CD14-positive monocyte (primary cell): ENCODE results near the gene TNNT2. TPM values are rescaled to one million over a fixed set of nuclear protein-coding genes. Genes with fewer than 3 reads are reported as not detected.

Experiments used
- DNase-seq, 3 donors: peaks; one replicate each; pipeline ENCODE4 v3.0.0-alpha.2; 2011 to 2022
- H2AFZ ChIP-seq: 2 replicates; pipeline ENCODE4 v1.6.0; 2012; ENCODE audit warnings: mild to moderate bottlenecking, low read depth, low read length, inconsistent platforms; ENCODE audit not compliant: insufficient read depth, poor library complexity, severe bottlenecking
- H3K27ac ChIP-seq, 2 donors: 1 replicate in 1 of 2; 2 replicates in 1 of 2; pipeline ENCODE4 v1.5.1; 2012 to 2013; ENCODE audit warnings: low read length in 2 of 2, control low read depth in 1 of 2, inconsistent platforms in 1 of 2, low read depth in 1 of 2, mild to moderate bottlenecking in 1 of 2
- H3K27me3 ChIP-seq, 2 donors: one replicate each; pipeline versions ENCODE4 v1.6.0 to v1.6.1; 2011 to 2013; ENCODE audit warnings: low read length in 2 of 2; ENCODE audit not compliant: control insufficient read depth in 2 of 2, insufficient read depth in 2 of 2
- H3K36me3 ChIP-seq, 2 donors: replicated peaks in 1 of 2; 1 replicate in 1 of 2; 2 replicates in 1 of 2; pipeline versions ENCODE4 v1.5.1 to v1.6.1; 2012 to 2013; ENCODE audit warnings: low read length in 2 of 2, control low read depth in 1 of 2, inconsistent platforms in 1 of 2, mild to moderate bottlenecking in 1 of 2; ENCODE audit not compliant: insufficient read depth in 2 of 2, control insufficient read depth in 1 of 2
- H3K4me1 ChIP-seq, 2 donors: 1 replicate in 1 of 2; 2 replicates in 1 of 2; pipeline versions ENCODE4 v1.5.1 to v1.6.1; 2012 to 2013; ENCODE audit warnings: low read length in 2 of 2, control low read depth in 1 of 2, inconsistent platforms in 1 of 2, mild to moderate bottlenecking in 1 of 2, moderate library complexity in 1 of 2; ENCODE audit not compliant: insufficient read depth in 2 of 2, control insufficient read depth in 1 of 2
- H3K4me2 ChIP-seq: replicated peaks from 2 replicates; pipeline ENCODE3; 2012; ENCODE audit warnings: low read length, moderate library complexity, mild to moderate bottlenecking; ENCODE audit not compliant: poor library complexity, severe bottlenecking; ENCODE audit errors: extremely low read depth
- H3K4me3 ChIP-seq, 3 experiments: fragments of 200-600 bp in 1 of 3; sonication (generic) in 1 of 3; replicated peaks in 1 of 3; 1 replicate in 2 of 3; 2 replicates in 1 of 3; pipeline ENCODE4 v1.5.1; 2011 to 2013; ENCODE audit warnings: low read length in 3 of 3, mild to moderate bottlenecking in 3 of 3, control low read depth in 2 of 3, low read depth in 2 of 3, inconsistent platforms in 1 of 3, moderate library complexity in 1 of 3
- H3K79me2 ChIP-seq: 2 replicates; pipeline ENCODE4 v1.6.0; 2012; ENCODE audit warnings: mild to moderate bottlenecking, control low read depth, inconsistent platforms, low read length, moderate library complexity; ENCODE audit not compliant: insufficient read depth
- H3K9ac ChIP-seq: 2 replicates; pipeline ENCODE4 v1.6.0; 2017; ENCODE audit warnings: low read length, mild to moderate bottlenecking; ENCODE audit not compliant: insufficient read depth, poor library complexity, severe bottlenecking
- H3K9me3 ChIP-seq, 2 donors: replicated peaks in 1 of 2; 1 replicate in 1 of 2; 2 replicates in 1 of 2; pipeline versions ENCODE4 v1.5.1 to v1.6.1; 2012 to 2013; ENCODE audit warnings: low read length in 2 of 2, control low read depth in 1 of 2; ENCODE audit not compliant: control insufficient read depth in 1 of 2, insufficient read depth in 1 of 2
- H4K20me1 ChIP-seq: 2 replicates; pipeline ENCODE4 v1.6.0; 2012; ENCODE audit warnings: mild to moderate bottlenecking, low read length, control low read depth, moderate library complexity; ENCODE audit not compliant: insufficient read depth
- H3K27ac Mint-ChIP-seq, 7 donors: one replicate each; pipeline ENCODE4 v1.8.0; 2020; ENCODE audit warnings: mild to moderate bottlenecking in 7 of 7, mixed read lengths in 7 of 7, moderate library complexity in 6 of 7, inconsistent platforms in 2 of 7
- H3K27me3 Mint-ChIP-seq, 3 donors: one replicate each; pipeline ENCODE4 v1.8.0; 2021 to 2022; ENCODE audit warnings: low read depth in 3 of 3, mild to moderate bottlenecking in 3 of 3, mixed read lengths in 3 of 3, moderate library complexity in 3 of 3, inconsistent platforms in 1 of 3
- H3K36me3 Mint-ChIP-seq, 2 donors: one replicate each; pipeline ENCODE4 v1.8.0; 2020; ENCODE audit warnings: mixed read lengths in 2 of 2, inconsistent platforms in 1 of 2, mild to moderate bottlenecking in 1 of 2
- H3K4me1 Mint-ChIP-seq: one replicate; pipeline ENCODE4 v1.8.0; 2020; ENCODE audit warnings: mild to moderate bottlenecking, mixed read lengths
- H3K4me3 Mint-ChIP-seq, 2 donors: one replicate each; pipeline ENCODE4 v1.8.0; 2020; ENCODE audit warnings: mild to moderate bottlenecking in 2 of 2, mixed read lengths in 2 of 2, moderate library complexity in 1 of 2
- H3K9me3 Mint-ChIP-seq, 7 donors: one replicate each; pipeline ENCODE4 v1.8.0; 2020 to 2022; ENCODE audit warnings: mixed read lengths in 7 of 7, mild to moderate bottlenecking in 6 of 7, moderate library complexity in 6 of 7, inconsistent platforms in 2 of 7
- CTCF ChIP-seq: fragments of 200-600 bp; IDR thresholded peaks from one replicate; pipeline ENCODE4 v1.8.0; 2022; ENCODE audit warnings: antibody characterized with exemption, mild to moderate bottlenecking
- WGBS: methylation state at CpG from one replicate; pipeline ENCODE4 v1.1.5; 2013; ENCODE audit warnings: missing lambda C conversion rate; ENCODE audit not compliant: insufficient coverage; 5-methylcytosine and 5-hydroxymethylcytosine counted together
- intact Hi-C, 2 donors: fragments of 100-400 bp; cut with micrococcal nuclease; formaldehyde crosslinking; loops; one replicate each; pipeline versions ENCODE4 v1.15.0 to v1.15.1; 2023
- polyA plus RNA-seq, 3 donors: library from polyadenylated mRNA; depleted of rRNA in 1 of 3; unstranded in 2 of 3; stranded (reverse) in 1 of 3; fragments of 300-500 nt in 2 of 3; fragments of >200 nt in 1 of 3; fragmentation: Illumina TruSeq in 2 of 3; gene quantifications; 1 replicate in 2 of 3; 2 replicates in 1 of 3; pipeline ENCODE4 v1.2.3, GENCODE V29; 2012 to 2021

TNNT2 gene
- polyA plus RNA-seq, 3 donors, result not detected

DNA sequence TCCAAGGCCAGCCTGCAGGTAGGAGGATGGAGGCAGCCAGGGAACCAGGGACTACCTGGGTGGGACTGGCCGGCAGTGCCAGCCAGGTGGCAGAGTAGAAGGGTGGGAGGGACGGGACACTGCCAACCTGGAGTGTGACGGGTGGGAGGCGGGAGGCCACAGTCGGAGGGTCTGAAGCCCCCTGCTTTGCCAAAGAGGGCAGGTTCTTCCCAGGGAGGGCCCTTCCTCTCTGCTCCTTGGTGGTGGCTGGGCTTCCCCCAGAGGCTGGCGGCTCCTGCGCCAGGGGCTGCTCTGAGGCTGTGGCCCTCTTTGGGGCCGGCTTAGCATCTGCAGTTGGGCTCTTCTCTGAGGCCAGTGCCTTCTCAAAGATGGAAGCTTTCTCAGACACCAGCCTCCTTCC is 8.7 kb upstream of the TNNT2 start:
- TF ChIP-seq CTCF, result no peak
- Histone ChIP-seq H4K20me1 (no peaks in the 10 kb centered on the region), H3K9me3 (no peaks in the 10 kb centered on the region), H3K9ac (no peak overlapping the region), H3K79me2 (no peaks in the 10 kb centered on the region), H2AFZ (no peak overlapping the region), H3K4me1 (no peaks in the 10 kb centered on the region), H3K36me3 (no peaks in the 10 kb centered on the region), H3K27ac (no peak overlapping the region), H3K4me3 (no peak overlapping the region), H3K27me3 (no peaks in the 10 kb centered on the region), H3K4me2 (no peak overlapping the region)
- no peaks in the 10 kb centered on the region for H3K36me3 Mint-ChIP-seq
- no peak overlapping the region for H3K27ac Mint-ChIP-seq
- no peak overlapping the region for H3K4me3 Mint-ChIP-seq
- H3K4me1 Mint-ChIP-seq, result no peaks in the 10 kb centered on the region
- WGBS, result 90% methylated on average over 7 of the region's 8 CpGs
- no peak for DNase-seq
- no peaks in the 10 kb centered on the region for H3K9me3 Mint-ChIP-seq
- intact Hi-C loops, result no loop called here
- peaks cover 5 to 9% (median 5%) of the 10 kb centered on the region in 3 donors for H3K27me3 Mint-ChIP-seq

- intact Hi-C loops, result no loop called here
- Mint-ChIP-seq H3K27me3 (peaks cover 5 to 11% (median 5%) of the 10 kb centered on the region in 3 donors), H3K4me3 (no peak overlapping the region), H3K9me3 (no peaks in the 10 kb centered on the region), H3K36me3 (no peaks in the 10 kb centered on the region), H3K4me1 (no peaks in the 10 kb centered on the region), H3K27ac (no peak overlapping the region)
- no peak overlapping the region for H3K4me3 ChIP-seq
- H4K20me1 ChIP-seq, result no peaks in the 10 kb centered on the region
- H3K9me3 ChIP-seq, result no peaks in the 10 kb centered on the region
- no peak overlapping the region for H3K4me2 ChIP-seq
- no peak overlapping the region for H3K27ac ChIP-seq
- H3K4me1 ChIP-seq, result no peaks in the 10 kb centered on the region
- H3K27me3 ChIP-seq, result no peaks in the 10 kb centered on the region
- H2AFZ ChIP-seq, result no peak overlapping the region
- H3K36me3 ChIP-seq, result no peaks in the 10 kb centered on the region
- H3K9ac ChIP-seq, result no peak overlapping the region
- WGBS, result 67% methylated on average over 4 of the region's 8 CpGs
- no peaks in the 10 kb centered on the region for H3K79me2 ChIP-seq
- peak; percentile 80 for TF ChIP-seq CTCF
- DNase-seq, result peak in 1 of 3 donors; percentile 11
Observed at GRCh38 chr1:201385299-201385891, 7.9 kb upstream of the TNNT2 start.
